SK-N-SH (cell line): Measurements from ENCODE around the gene ABO. TPM values are rescaled to one million over a fixed set of nuclear protein-coding genes. Genes with fewer than 3 reads are reported as not detected.
"Not testable (repeated sequence)": the region's sequence is repeated elsewhere in the genome, so short reads cannot be mapped to it uniquely, and the experiment has no call there.

Experiments
- CTCF ChIA-PET: fragments of 300-600, 350-600 bp; formaldehyde crosslinking; extraction: SDS; loops from one replicate; lab custom pipeline; 2021; lab: Yijun Ruan, JAX
- POLR2A ChIA-PET: fragments of 350-600 bp; sonication (Branson Sonifier 250); formaldehyde crosslinking; extraction: SDS; loops from one replicate; lab custom pipeline; 2020; ENCODE audit warnings: antibody characterized with exemption, inconsistent platforms; lab: Yijun Ruan, JAX
- DNase-seq: peaks from one replicate; pipeline ENCODE4 v3.0.0; 2012
- H2AFZ ChIP-seq: fragments of 200-600 bp; sonication (generic); 2 replicates; pipeline ENCODE4 v1.8.1; 2016; ENCODE audit warnings: antibody characterized with exemption, mild to moderate bottlenecking, low read depth
- H3F3A ChIP-seq: fragments of 200-600 bp; sonication (generic); replicated peaks from 2 replicates; pipeline ENCODE3; 2016; ENCODE audit warnings: antibody characterized with exemption, mild to moderate bottlenecking; ENCODE audit not compliant: insufficient read depth
- H3K27ac ChIP-seq, 2 experiments: fragments of 200-500 bp in 1 of 2; fragments of 200-600 bp in 1 of 2; sonication (Bioruptor generic) in 1 of 2; sonication (generic), shearing (Covaris generic) in 1 of 2; 2 replicates each; pipeline versions ENCODE4 v1.5.1 to v1.6.1; 2014 to 2016; ENCODE audit warnings: low read depth in 2 of 2, inconsistent platforms in 1 of 2, low read length in 1 of 2, mild to moderate bottlenecking in 1 of 2, mixed read lengths in 1 of 2
- H3K27me3 ChIP-seq: fragments of 200-600 bp; sonication (generic), shearing (Covaris generic); 2 replicates; pipeline ENCODE4 v1.6.1; 2016; ENCODE audit warnings: mixed run types; ENCODE audit not compliant: insufficient read depth
- H3K36me3 ChIP-seq, 2 experiments: fragments of 200-500 bp in 1 of 2; fragments of 200-600 bp in 1 of 2; sonication (Bioruptor generic) in 1 of 2; sonication (generic) in 1 of 2; replicated peaks in 1 of 2; 2 replicates each; pipeline versions ENCODE3 to v1.5.1; 2014 to 2016; ENCODE audit warnings: low read length in 1 of 2, mild to moderate bottlenecking in 1 of 2; ENCODE audit not compliant: insufficient read depth in 2 of 2, control insufficient read depth in 1 of 2
- H3K4me1 ChIP-seq, 2 experiments: fragments of 200-500 bp in 1 of 2; fragments of 200-600 bp in 1 of 2; sonication (Bioruptor generic) in 1 of 2; sonication (generic), shearing (Covaris generic) in 1 of 2; 2 replicates each; pipeline versions ENCODE4 v1.5.1 to v1.6.1; 2014 to 2016; ENCODE audit warnings: low read depth in 1 of 2, low read length in 1 of 2, mixed run types in 1 of 2; ENCODE audit not compliant: insufficient read depth in 2 of 2, control insufficient read depth in 1 of 2
- H3K4me2 ChIP-seq: fragments of 200-600 bp; sonication (generic), shearing (Covaris generic); 2 replicates; pipeline ENCODE4 v1.6.1; 2017; ENCODE audit warnings: mixed run types
- H3K4me3 ChIP-seq, 2 experiments: fragments of 200-500 bp in 1 of 2; fragments of 200-600 bp in 1 of 2; sonication (Bioruptor generic) in 1 of 2; sonication (generic), shearing (Covaris generic) in 1 of 2; 2 replicates each; pipeline versions ENCODE4 v1.5.1 to v1.8.1; 2014 to 2016; ENCODE audit warnings: low read depth in 2 of 2, inconsistent platforms in 1 of 2, low read length in 1 of 2, mild to moderate bottlenecking in 1 of 2, mixed read lengths in 1 of 2, moderate library complexity in 1 of 2
- H3K79me2 ChIP-seq: fragments of 200-600 bp; sonication (generic); 2 replicates; pipeline ENCODE4 v1.8.1; 2017; ENCODE audit warnings: mild to moderate bottlenecking; ENCODE audit not compliant: insufficient read depth
- H3K9ac ChIP-seq: fragments of 200-600 bp; sonication (generic); 2 replicates; pipeline ENCODE4 v1.6.1; 2017; ENCODE audit warnings: mixed run types
- H3K9me2 ChIP-seq: fragments of 200-600 bp; sonication (generic); 2 replicates; pipeline ENCODE4 v1.6.1; 2017; ENCODE audit warnings: mixed run types
- H3K9me3 ChIP-seq: fragments of 200-600 bp; sonication (generic); 2 replicates; pipeline ENCODE4 v1.6.1; 2017; ENCODE audit warnings: mixed run types, mild to moderate bottlenecking, moderate library complexity
- H4K20me1 ChIP-seq: fragments of 200-600 bp; sonication (generic); 2 replicates; pipeline ENCODE4 v1.6.1; 2017; ENCODE audit warnings: mild to moderate bottlenecking, mixed run types; ENCODE audit not compliant: insufficient read depth
- CHD2 ChIP-seq: fragments of 150-350 bp; IDR thresholded peaks from 2 replicates; pipeline ENCODE4 v1.6.1; 2018; ENCODE audit warnings: low read length; ENCODE audit not compliant: partially characterized antibody
- FOSL2 ChIP-seq: IDR thresholded peaks from 2 replicates; pipeline ENCODE4 v1.4.0; 2012; ENCODE audit warnings: low read depth, mild to moderate bottlenecking, moderate library complexity, borderline replicate concordance
- GATA2 ChIP-seq: sonication (generic); formaldehyde crosslinking; IDR thresholded peaks from 2 replicates; pipeline ENCODE4 v1.5.0; 2020; ENCODE audit warnings: mild to moderate bottlenecking, missing genetic modification reagents
- JUND ChIP-seq: IDR thresholded peaks from 2 replicates; pipeline ENCODE4 v1.4.0; 2012
- MAX ChIP-seq: IDR thresholded peaks from 2 replicates; pipeline ENCODE4 v1.4.0; 2012; ENCODE audit warnings: low read depth
- NFIC ChIP-seq: IDR thresholded peaks from 2 replicates; pipeline ENCODE4 v1.4.0; 2012; ENCODE audit warnings: borderline replicate concordance
- RFX5 ChIP-seq: IDR thresholded peaks from 2 replicates; pipeline ENCODE4 v1.6.1; 2012; ENCODE audit warnings: mild to moderate bottlenecking, improper control_type of control experiment, low read length
- RXRA ChIP-seq: IDR thresholded peaks from 2 replicates; pipeline ENCODE4 v1.4.0; 2012; ENCODE audit warnings: low read depth, mild to moderate bottlenecking, borderline replicate concordance
- SIN3A ChIP-seq: IDR thresholded peaks from 2 replicates; pipeline ENCODE4 v1.6.1; 2012; ENCODE audit warnings: low read depth, mild to moderate bottlenecking, low read length, moderate library complexity, borderline replicate concordance
- TCF12 ChIP-seq: IDR thresholded peaks from 2 replicates; pipeline ENCODE4 v1.4.0; 2012
- TEAD4 ChIP-seq: IDR thresholded peaks from 2 replicates; pipeline ENCODE4 v1.4.0; 2012; ENCODE audit warnings: mild to moderate bottlenecking, borderline replicate concordance; ENCODE audit not compliant: insufficient read depth
- WGBS: methylation state at CpG from one replicate; pipeline ENCODE4 v1.1.6; 2017; ENCODE audit warnings: low lambda C conversion rate; 5-methylcytosine and 5-hydroxymethylcytosine counted together
- polyA plus RNA-seq, 3 experiments: library from polyadenylated mRNA; depleted of rRNA; stranded (reverse); fragments of >200 nt; gene quantifications; 2 replicates each; pipeline ENCODE4 v1.2.3, GENCODE V29; 2012
- TF ChIP-seq, protein P1 (sequence below): fragments of 200-600 bp; sonication (generic); IDR thresholded peaks from 2 replicates; pipeline ENCODE4 v1.6.1; 2017; ENCODE audit warnings: antibody characterized with exemption, mild to moderate bottlenecking, moderate library complexity
- TF ChIP-seq, protein P2 (sequence below): fragments of 150-350 bp; IDR thresholded peaks from 2 replicates; pipeline ENCODE4 v1.6.1; 2016; ENCODE audit warnings: mild to moderate bottlenecking, low read depth, low read length

Gene ABO
- polyA plus RNA-seq, 1 of the 3 experiments (the other 2 are of a cell fraction) = not detected

DNA sequence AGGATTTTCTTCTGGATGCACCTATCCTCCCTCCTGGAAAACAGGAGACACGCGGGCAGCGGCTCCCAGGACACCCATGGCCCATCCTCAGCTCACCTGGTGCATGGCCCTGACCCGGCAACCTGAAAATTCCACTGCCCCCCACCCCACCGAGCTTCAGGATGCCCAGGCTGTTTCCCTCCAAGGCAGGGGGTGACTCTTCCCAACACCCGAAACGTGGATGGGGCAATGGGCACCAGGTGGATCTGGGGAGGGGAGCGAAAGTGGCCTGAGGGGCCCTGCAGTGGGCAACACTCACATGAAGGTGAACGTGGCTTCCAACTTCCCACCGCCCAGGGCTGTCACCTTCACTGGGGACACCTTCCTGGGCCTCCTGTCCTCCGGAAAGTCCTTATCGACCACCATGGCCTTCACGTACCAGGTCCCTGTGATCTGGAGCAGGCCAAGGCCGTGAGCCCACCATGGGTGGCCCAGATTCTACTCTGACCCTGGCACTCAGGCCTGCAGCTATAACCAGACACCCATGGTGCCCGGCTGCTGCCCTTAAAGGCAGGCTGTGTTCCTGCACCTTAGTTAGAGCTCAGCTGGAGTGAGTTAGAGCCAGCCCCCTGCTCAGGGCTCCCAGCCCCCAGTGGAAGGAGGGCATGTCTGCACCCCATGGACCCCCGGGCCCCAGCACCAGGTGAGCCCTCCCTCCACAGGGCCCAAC lies 66.7 kb downstream of the ABO start:
- WGBS = 60% methylated on average over 9 of the region's 16 CpGs
- H3K4me3 ChIP-seq, DNase-seq, H2AFZ ChIP-seq, H3K79me2 ChIP-seq, H3K9ac ChIP-seq, H3K27ac ChIP-seq, H3K4me2 ChIP-seq, H3K4me1 ChIP-seq, H3K36me3 ChIP-seq, H3K9me2 ChIP-seq, H3K9me3 ChIP-seq, H4K20me1 ChIP-seq, H3F3A ChIP-seq, POLR2A ChIA-PET: not testable (repeated sequence)
- peaks cover 11% of the 10 kb centered on the region; the same call in 1 of the 2 replicates for H3K27me3 ChIP-seq
- CTCF ChIA-PET = interaction anchor here (0.7 kb wide), 1 partner anchor 194 kb away, joined by 3 read pairs; no protein-coding TSS in a partner anchor

DNA sequence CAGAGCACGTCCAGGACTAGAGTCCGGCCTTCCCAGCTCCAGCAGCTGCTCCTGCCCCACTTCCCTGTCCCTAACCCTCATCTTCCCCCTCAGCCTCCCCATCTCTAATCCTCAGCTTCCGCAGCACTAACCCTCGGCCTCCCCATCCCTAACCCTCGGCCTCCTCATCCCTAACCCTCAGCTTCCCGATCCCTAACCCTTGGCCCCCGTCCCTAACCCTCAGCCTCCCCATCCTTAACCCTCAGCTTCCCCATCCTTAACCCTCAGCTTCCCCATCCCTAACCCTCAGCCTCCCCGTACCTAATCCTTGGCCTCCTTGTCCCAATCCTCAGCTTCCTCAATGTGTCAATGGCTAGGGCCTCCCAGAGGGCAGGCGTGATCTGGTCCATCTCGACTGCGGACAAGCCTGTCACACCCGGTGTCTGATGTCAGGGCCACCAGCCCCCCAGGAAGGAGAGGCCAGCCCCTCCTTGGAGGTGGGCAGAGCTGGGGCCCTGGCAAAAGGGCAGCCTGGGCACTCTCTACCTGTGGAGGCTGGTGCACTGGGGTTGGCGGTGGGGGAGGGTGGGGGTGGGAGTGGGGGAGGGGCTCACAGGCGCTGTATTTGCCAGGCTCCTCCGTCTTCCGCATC lies 67.3 kb downstream of the ABO start:
- Histone ChIP-seq H3K4me3 (no peak overlapping the region), H3K79me2 (no peaks in the 10 kb centered on the region), H3K9me3 (no peaks in the 10 kb centered on the region), H3K4me2 (no peak overlapping the region), H3K27ac (no peak overlapping the region), H3K36me3 (no peaks in the 10 kb centered on the region), H4K20me1 (no peaks in the 10 kb centered on the region), H3K9me2 (no peaks in the 10 kb centered on the region), H3K27me3 (peaks cover 18% of the 10 kb centered on the region; the same call in 1 of the 2 replicates), H2AFZ (no peak overlapping the region), H3K9ac (no peak overlapping the region), H3K4me1 (no peaks in the 10 kb centered on the region; a peak in 1 of 4 replicates), H3F3A (no peaks in the 10 kb centered on the region)
- TF ChIP-seq, protein P1, sequence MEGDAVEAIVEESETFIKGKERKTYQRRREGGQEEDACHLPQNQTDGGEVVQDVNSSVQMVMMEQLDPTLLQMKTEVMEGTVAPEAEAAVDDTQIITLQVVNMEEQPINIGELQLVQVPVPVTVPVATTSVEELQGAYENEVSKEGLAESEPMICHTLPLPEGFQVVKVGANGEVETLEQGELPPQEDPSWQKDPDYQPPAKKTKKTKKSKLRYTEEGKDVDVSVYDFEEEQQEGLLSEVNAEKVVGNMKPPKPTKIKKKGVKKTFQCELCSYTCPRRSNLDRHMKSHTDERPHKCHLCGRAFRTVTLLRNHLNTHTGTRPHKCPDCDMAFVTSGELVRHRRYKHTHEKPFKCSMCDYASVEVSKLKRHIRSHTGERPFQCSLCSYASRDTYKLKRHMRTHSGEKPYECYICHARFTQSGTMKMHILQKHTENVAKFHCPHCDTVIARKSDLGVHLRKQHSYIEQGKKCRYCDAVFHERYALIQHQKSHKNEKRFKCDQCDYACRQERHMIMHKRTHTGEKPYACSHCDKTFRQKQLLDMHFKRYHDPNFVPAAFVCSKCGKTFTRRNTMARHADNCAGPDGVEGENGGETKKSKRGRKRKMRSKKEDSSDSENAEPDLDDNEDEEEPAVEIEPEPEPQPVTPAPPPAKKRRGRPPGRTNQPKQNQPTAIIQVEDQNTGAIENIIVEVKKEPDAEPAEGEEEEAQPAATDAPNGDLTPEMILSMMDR = no peak
- TF ChIP-seq RXRA (no peak), MAX (no peak), CHD2 (no peak), TCF12 (no peak), TEAD4 (no peak), SIN3A (no peak), FOSL2 (no peak), GATA2 (CRISPR knock-in tag) (no peak), NFIC (no peak), RFX5 (no peak), JUND (no peak)
- TF ChIP-seq, protein P2, sequence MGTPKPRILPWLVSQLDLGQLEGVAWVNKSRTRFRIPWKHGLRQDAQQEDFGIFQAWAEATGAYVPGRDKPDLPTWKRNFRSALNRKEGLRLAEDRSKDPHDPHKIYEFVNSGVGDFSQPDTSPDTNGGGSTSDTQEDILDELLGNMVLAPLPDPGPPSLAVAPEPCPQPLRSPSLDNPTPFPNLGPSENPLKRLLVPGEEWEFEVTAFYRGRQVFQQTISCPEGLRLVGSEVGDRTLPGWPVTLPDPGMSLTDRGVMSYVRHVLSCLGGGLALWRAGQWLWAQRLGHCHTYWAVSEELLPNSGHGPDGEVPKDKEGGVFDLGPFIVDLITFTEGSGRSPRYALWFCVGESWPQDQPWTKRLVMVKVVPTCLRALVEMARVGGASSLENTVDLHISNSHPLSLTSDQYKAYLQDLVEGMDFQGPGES = no peak
- ChIA-PET POLR2A (no interaction called here), CTCF (interaction anchor here (0.7 to 1.3 kb wide), 2 partner anchors 69 to 194 kb away, joined by 3 to 4 read pairs; no protein-coding TSS in a partner anchor)
- 55% methylated on average over 15 of the region's 16 CpGs for WGBS
- no peak for DNase-seq
